HG02852 (cell line): ENCODE data around the gene GPR153.

Experiments used
- ATAC-seq: cut with Tn5 transposase; IDR thresholded peaks from one replicate; pipeline ENCODE4 v1.9.1; 2021; ENCODE audit warnings: mild to moderate bottlenecking, moderate library complexity; ENCODE audit not compliant: unreplicated experiment

Gene GPR153

GRCh38 chr1:6249739-6250689, 10.9 kb downstream of the GPR153 start:
- ATAC-seq: no peak

DNA sequence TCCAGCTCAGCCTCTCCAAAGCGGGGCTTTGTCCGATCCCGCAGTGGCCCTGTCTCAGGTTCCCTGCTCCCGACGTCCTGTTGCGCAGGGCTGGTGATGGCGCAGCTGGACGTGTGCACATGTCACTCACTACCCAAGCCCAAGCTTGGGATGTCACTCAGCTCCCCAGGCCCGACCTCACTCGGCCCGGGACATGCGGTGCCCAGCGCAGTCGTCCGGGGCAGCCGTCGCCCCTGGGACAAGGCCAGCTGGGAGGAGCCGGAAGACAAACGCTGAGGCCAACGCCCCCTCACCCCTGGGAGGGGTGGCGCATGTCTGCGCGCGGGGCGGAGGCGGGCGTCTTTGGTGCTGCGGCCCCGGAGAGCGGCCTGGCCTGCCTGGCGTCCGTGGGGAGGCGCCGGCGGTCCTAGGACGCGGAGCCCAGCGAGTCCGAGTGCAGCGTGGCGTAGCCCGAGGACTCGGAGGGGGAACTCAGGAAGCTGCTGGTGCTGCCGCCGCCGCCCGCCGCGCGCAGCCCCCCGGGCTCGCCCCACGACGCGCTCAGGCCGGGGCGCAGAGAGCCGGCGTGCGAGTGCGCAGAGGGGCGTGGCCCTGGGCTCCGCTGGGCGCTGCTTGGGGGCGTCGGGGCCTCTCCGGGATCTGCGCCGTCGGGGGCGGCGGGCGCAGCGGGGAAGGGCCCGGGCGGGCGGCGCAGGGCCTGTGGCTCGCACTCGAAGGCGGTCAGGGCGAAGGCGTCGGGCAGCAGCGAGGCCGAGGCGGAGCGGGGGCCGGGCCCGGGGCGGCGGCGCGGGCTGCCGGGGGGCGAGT, 11.8 kb downstream of the GPR153 start:
- ATAC-seq: no peak

DNA sequence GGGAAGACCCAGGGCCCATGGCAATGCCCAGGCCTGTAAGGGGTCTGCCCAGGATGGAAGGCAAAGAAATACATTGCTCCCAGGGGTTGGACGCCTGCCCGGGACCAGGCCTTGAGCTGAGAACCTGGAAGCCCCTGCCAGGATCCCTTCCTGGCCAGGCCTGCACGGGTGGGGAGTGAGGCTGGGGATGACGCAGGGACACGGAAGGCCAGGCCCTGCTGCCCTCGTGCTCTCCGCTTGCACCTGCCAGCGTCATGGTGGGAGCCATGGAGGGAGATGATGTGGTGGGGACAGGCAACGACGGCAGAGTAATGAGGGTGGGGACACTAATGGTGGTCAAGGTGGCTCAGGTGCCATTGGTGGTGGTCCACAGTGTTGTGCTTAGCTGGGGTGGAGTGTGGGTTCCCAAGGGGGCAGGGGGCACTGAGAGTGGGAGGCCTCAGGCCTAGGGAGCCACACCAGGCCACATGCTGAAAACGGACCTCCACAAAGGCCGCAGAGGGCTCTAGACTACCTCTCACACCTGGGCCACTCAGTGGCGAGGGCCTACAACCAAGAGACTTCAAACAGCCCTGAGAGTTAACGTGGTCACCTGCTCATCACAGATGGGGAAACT, 12.6 kb downstream of the GPR153 start:
- no peak for ATAC-seq

DNA sequence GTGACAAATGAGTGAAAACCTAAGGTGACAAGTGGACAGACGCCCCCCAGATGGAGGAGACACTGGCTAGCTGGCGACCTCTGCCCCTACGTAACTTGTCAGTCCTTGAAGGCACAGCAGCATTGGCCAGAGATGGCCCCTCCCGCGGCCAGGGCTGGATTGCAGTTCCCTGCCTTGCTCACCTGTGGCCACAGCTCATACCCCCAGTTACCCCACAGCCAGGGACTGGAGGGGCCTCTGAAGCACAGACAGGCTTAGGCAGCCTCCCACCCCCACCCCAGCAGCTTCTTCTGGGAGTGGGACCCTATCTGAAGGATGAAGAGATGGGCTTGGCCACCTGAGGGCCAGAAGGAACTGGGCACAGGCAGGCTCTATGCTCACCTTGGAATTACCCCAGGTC, 13.2 kb downstream of the GPR153 start:
- no peak for ATAC-seq

DNA sequence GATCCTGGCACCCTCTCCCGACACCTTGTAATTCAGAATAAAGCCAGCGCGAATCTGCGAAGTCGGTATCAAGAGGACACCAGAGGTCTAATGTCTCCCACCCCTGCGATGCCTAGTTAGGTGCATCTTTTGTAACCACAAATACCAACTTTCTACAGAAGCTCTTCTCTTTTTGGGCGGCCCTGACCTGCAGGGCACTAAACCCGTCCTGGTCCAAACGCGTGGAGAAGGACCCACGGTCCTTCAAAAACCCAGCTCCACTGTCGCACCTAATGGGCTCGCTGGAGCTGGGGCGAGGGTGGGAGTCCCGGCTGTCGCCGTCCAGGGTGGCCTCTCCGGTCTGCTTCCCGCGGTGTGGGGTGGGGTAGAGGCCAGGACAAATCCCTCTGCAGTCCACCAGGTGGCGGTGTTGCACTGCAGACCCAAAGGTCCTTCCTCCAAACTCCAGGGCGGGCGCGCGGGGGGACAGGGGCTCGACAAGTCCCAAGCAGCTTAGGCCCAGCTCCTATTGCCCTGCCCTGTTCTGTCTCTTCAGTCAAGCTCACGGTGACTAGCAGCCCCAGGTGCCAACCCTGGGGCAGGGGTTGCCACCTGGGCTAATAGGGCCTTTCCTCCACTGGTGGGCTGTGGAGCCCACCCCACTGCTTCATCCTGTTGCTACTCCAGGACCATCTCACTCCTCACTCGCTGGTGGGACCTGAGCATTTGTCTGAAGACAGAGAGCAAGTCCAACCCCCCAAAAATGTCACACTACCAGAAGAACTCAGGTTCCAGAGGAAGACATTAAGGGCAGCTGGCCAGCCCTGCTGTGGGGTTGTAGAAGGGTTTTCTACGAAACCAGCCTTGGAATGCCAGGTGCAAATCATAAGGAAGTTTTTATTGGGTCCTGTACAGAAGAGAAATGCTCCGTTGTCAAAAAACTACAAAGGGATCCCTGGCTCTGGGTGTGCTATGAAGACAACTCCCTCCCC, 14.1 kb downstream of the GPR153 start:
- ATAC-seq: no peak

DNA sequence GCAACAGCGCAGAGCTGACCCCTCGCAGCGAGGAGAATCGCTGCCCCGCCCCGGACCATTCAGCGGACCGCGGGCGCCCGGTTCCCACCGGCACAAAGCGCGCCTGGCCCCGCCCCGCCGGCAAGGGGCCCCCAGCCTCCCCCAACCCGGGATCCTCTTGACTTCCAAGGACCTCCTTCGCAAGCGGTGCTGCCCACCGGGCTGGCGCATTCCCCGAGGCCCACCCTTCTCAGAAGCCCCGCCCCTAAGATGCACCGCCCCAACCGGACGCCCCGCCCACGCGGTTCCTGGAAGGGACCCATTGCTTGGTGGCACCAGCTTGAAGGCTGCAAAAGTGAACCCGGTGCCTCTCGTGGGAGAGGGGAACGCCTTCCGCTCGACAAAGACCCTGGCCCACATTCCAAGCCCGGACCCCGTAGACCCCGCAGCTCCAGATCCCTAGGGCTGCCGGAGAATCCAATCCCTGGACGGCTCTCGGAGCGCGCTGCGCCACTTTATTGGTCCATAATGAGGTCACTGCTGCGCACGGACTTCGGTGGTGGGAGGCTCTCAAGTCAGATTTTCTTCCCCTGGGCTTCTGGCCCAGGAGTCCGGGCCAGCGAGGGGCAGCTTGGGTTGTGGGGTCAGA, 14.9 kb downstream of the GPR153 start:
- ATAC-seq: no peak

DNA sequence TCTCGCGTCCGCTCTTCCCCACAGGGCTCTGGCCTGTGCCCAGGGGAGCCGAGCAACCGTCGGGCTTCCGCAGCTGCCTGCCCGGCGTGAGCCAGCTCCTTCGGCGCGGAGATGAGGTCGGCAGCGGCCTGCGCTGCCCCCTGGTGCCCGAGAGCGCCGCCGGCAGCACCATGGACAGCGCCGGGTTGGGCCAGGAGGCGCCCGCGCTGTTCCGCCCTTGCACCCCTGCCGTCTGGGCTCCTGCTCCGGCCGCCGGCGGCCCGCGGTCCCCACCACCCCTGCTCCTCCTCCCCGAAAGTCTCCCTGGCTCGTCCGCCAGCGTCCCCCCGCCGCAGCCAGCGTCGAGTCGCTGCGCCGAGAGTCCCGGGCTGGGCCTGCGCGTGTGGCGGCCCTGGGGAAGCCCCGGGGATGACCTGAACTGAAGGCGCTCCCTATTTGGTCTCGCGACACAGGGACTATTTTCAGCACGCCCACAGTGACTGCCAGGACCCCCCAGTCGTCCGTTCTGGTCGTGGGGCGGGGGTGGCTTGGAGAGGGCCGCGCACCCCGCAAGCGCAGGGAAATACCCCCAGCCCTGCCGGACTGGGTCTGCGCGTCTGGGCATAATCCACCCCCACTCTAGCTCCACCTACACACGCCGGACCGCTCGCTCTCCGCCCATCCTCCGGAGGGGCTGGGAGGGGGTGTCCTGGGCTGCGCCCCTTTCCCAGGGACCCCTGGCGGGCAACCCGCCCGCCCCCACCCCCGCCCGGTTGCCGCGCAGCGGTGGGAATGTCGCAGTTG, 15.6 kb downstream of the GPR153 start:
- no peak for ATAC-seq

DNA sequence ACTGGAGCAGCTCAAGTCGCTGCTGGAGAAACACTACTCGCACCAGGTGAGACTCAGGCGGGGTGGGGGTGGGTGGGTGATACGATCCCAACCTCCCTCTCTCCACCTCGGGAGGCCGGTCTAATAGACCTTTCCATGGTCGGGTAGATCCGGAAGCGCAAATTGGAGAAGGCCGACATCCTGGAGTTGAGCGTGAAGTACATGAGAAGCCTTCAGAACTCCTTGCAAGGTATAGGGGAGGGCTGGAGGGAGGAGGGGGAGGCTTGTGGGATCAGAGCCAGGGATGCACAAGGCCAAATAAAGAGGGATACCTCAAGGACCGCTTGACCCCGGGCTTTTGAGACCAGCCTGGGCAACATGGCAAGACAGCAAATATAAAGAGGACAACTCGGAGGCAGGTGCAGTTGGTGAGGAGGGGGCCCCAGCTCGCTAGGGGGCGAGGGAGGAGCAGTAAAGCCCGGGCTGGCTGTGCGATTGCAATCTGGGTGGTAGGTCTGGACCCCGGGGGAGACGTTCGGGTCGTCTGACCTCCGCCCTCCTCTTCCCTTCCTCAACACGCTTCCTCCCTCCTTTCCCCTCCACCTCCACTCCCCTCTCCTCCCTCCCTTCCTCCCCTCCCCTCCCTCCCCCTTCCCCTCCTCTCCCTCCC, 16.4 kb downstream of the GPR153 start:
- ATAC-seq: no peak

DNA sequence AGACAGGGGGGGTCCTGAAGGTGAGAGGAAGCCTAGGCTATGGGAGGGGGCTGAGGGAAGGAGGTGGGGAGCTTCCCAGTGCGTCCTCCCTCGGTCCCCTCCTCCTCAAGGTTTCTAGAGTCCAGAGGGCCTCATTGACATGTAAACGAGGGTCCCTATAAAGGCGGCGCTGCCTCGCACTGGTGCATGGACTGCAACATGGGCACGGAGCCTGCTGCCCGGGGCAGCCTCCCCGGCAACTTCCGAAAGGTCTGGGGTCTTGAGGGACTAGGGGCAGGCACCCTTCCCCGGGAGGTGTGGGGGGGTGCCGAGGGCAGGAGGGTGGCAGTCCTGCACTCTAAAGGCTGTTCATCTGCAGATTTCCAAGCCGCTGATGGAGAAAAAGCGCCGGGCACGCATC, 16.9 kb downstream of the GPR153 start, which contains the start of gene HES3:
Gene HES3 (plus strand): TSS at position 187 of the 400 bp plus-strand sequence. CDS start 187 bp downstream, at position 374.
- no peak for ATAC-seq

DNA sequence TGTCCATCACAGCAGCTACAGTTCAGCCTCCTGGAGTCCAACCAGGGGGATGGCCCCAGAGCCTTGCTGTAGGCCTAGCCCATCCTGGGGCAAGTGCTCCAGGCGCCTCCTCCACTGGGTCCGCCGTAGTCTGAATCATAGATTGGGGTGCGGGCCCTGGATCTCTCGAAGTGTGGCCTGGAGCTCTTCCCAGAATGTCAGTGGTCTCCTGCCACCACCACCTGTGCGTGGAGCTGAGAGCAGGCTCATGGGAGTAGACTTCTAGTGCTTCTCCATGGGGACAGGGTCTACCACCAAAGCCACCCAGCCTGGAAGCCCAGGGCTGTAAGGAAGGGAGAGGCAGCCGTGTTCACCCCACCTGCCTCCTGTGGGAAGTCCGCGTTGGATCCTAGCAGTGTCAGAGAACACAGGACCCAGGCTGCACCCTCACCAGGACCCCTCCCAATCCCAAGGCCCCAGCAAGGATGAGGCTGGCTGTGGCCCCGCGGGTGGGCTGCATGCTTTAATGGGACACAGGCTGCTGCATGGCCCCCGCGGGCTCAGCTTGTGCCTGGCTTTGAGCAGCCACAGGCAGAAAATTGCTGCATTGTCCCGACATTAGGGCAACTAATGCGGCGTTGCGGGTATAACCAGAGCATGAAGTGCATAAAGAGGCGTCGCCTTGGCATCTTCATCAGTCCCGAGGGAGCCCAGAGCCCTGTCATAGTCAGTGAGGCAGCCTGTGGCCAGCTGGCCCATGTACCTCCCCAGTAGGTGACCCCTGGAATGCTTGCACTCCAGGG, 17.7 kb downstream of the GPR153 start:
- ATAC-seq: no peak

- no peak for ATAC-seq
Measured at GRCh38 chr1:6241887-6242740, 18.8 kb downstream of the GPR153 start.

DNA sequence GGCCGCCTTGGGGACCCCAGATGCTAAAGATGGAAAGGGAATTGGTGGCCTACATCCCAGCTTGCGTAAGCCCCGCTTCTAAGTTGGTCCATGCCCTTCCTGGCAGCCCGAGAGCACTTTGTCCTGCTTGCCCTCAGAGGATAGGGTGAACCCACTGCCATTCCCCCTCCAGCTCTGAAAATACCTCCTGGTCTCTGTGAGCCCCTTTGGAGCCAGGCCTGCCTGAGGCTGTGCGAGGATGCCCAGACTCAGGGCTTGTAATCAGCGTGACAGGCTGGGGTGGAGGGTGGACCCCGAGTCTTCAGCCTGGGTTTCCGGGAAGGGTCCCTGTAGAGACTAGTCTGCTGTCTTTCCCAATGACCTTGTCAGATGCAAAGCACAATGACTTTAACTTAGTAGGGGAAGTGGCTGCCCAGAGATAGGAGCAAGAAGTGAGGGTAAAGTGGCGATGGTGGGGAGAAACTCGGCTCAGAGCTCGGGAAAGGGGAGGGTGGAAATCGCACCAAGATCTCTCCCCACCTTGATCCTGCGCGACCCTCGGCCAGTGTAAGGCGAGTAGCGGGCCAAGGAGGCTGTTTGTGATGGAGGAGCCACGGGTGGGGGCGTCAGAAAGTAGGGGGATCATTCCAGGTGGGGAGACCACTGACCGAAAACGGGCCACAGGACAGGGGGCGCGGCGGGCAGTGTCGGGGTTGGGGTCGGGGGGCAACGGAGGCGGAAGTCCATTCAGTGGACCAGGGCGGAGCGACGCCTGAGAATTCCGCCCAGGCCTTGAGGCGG, 19.6 kb downstream of the GPR153 start:
- ATAC-seq: no peak

DNA sequence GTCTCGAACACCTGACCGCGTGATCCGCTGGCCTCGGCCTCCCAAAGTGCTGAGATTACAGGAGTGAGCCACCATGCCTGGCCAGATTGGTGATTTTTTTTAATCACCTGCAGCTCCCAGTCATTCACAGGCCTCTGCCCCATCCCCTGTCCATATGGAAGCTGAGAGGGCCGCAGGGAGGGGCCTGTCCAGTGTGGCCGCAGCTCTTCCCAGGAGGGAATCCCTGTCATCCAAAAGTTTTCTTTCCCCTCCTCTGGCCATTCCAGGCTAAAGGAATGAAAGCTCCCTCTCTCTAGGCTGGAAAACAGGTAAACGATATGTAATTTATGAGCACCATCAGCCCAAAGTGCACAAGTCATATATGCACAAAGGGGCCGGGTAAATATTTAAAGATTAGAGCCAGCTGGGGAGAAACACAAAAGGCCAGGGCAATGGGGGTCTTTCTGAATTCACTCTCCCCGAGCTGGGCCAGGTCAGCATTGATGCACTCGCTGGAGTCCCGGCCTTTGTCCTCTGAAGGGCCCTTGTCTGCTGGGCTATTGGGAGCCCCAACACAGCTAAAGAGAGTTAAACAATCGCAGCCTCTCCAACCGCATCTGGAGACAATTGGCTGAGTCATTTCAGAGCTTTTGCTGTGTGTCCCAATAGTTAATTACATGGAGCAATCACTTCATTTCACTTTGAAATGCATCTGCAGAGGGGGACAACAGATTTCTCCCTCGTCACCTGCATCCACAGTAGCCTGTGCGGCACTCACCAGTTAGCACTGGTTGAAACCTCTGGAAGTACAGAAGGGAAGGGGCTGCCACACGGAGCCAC, 20.7 kb downstream of the GPR153 start:
- ATAC-seq: no peak

- no peak for ATAC-seq
Measured at GRCh38 chr1:6239213-6239752, 21.6 kb downstream of the GPR153 start.

- no peak for ATAC-seq
Measured at GRCh38 chr1:6237093-6237492, 23.8 kb downstream of the GPR153 start.
